GM23338 (cell line): Measurements from ENCODE around the gene BRD3. TPM values are rescaled to one million over a fixed set of nuclear protein-coding genes. Genes with fewer than 3 reads are reported as not detected.

ENCODE experiments used
- ATAC-seq: fragments of 200-7000 bp; cut with Tn5 transposase; 3 replicates; pipeline ENCODE4 v1.9.1; 2020
- DNase-seq: peaks from one replicate; pipeline ENCODE4 v3.0.0-alpha.2; 2015; ENCODE audit warnings: low spot score
- H2AFZ ChIP-seq: fragments of 200-600 bp; sonication (generic); 2 replicates; pipeline ENCODE4 v1.8.0; 2016; ENCODE audit warnings: antibody characterized with exemption, mild to moderate bottlenecking, moderate library complexity
- H3F3A ChIP-seq: fragments of 200-600 bp; sonication (generic); replicated peaks from 2 replicates; pipeline ENCODE4 v1.8.0; 2017; ENCODE audit warnings: antibody characterized with exemption, mixed run types, low read depth
- H3K27ac ChIP-seq: fragments of 200-600 bp; sonication (generic); 2 replicates; pipeline ENCODE4 v1.6.1; 2016; ENCODE audit warnings: low read depth
- H3K27me3 ChIP-seq: fragments of 200-600 bp; sonication (generic); 2 replicates; pipeline ENCODE4 v1.8.0; 2016; ENCODE audit warnings: mild to moderate bottlenecking, mixed run types, moderate library complexity; ENCODE audit not compliant: insufficient read depth
- H3K36me3 ChIP-seq: fragments of 200-600 bp; sonication (generic); 2 replicates; pipeline ENCODE4 v1.8.0; 2016; ENCODE audit warnings: mild to moderate bottlenecking; ENCODE audit not compliant: insufficient read depth
- H3K4me1 ChIP-seq: fragments of 200-600 bp; sonication (generic); 2 replicates; pipeline ENCODE4 v1.8.0; 2016; ENCODE audit warnings: mild to moderate bottlenecking, moderate library complexity; ENCODE audit not compliant: insufficient read depth
- H3K4me2 ChIP-seq: fragments of 200-600 bp; sonication (generic); 2 replicates; pipeline ENCODE4 v1.7.1; 2017; ENCODE audit warnings: mixed run types
- H3K4me3 ChIP-seq: fragments of 200-600 bp; sonication (generic); 2 replicates; pipeline ENCODE4 v1.6.1; 2016; ENCODE audit warnings: mixed run types
- H3K79me2 ChIP-seq: fragments of 200-600 bp; sonication (generic); replicated peaks from 2 replicates; pipeline ENCODE4 v1.8.0; 2017; ENCODE audit warnings: mild to moderate bottlenecking; ENCODE audit not compliant: insufficient read depth
- H3K9me2 ChIP-seq: fragments of 200-600 bp; sonication (generic); 2 replicates; pipeline ENCODE4 v1.8.0; 2017; ENCODE audit not compliant: insufficient read depth
- H4K20me1 ChIP-seq: fragments of 200-600 bp; sonication (generic); replicated peaks from 2 replicates; pipeline ENCODE4 v1.8.0; 2017; ENCODE audit warnings: mild to moderate bottlenecking; ENCODE audit not compliant: insufficient read depth
- H3K27ac Mint-ChIP-seq: 2 replicates; pipeline ENCODE4 v1.8.0; 2020; ENCODE audit warnings: inconsistent platforms, mild to moderate bottlenecking, moderate library complexity, mixed read lengths
- H3K27me3 Mint-ChIP-seq: 3 replicates; pipeline ENCODE4 v1.8.0; 2022; ENCODE audit warnings: low read depth, mild to moderate bottlenecking, moderate library complexity, mixed read lengths, inconsistent platforms; ENCODE audit not compliant: insufficient read depth, poor library complexity
- H3K36me3 Mint-ChIP-seq: 3 replicates; pipeline ENCODE4 v1.8.0; 2021; ENCODE audit warnings: low read depth, mild to moderate bottlenecking, inconsistent platforms, moderate library complexity, mixed read lengths
- H3K4me1 Mint-ChIP-seq: 3 replicates; pipeline ENCODE4 v1.8.0; 2020; ENCODE audit warnings: mild to moderate bottlenecking, inconsistent platforms, mixed read lengths
- H3K4me3 Mint-ChIP-seq: 3 replicates; pipeline ENCODE4 v1.8.0; 2021; ENCODE audit warnings: moderate library complexity, mild to moderate bottlenecking, inconsistent platforms, mixed read lengths
- H3K9me3 Mint-ChIP-seq: 3 replicates; pipeline ENCODE4 v1.8.0; 2020; ENCODE audit warnings: moderate library complexity, mild to moderate bottlenecking, inconsistent platforms, mixed read lengths
- CREB1 ChIP-seq: fragments of 250-450 bp; sonication (Bioruptor Pico); IDR thresholded peaks from 2 replicates; pipeline ENCODE4 v1.5.0; 2020; ENCODE audit warnings: low read depth, mild to moderate bottlenecking, moderate library complexity
- CTCF ChIP-seq, 2 experiments: fragments of 200-600 bp in 1 of 2; sonication (generic) in 1 of 2; conservative IDR thresholded peaks; 2 replicates each; pipeline versions ENCODE4 v1.5.1 to v1.6.1; 2016 to 2017; ENCODE audit warnings: antibody characterized with exemption in 2 of 2, low read depth in 2 of 2, mild to moderate bottlenecking in 2 of 2, moderate library complexity in 1 of 2
- ETS1 ChIP-seq: IDR thresholded peaks from 2 replicates; pipeline ENCODE4 v1.6.1; 2016; ENCODE audit warnings: antibody characterized with exemption
- EZH2 ChIP-seq: fragments of 200-600 bp; sonication (generic); IDR thresholded peaks from one replicate; pipeline ENCODE4 v1.8.0; 2017; ENCODE audit warnings: antibody characterized with exemption, mild to moderate bottlenecking, low read depth; ENCODE audit not compliant: unreplicated experiment
- EZH2phosphoT487 ChIP-seq: fragments of 200-600 bp; sonication (generic); IDR thresholded peaks from one replicate; pipeline ENCODE4 v1.8.1; 2018; ENCODE audit warnings: antibody characterized with exemption; ENCODE audit not compliant: unreplicated experiment
- JUNB ChIP-seq: IDR thresholded peaks from one replicate; pipeline ENCODE4 v1.6.1; 2016; ENCODE audit warnings: antibody characterized with exemption; ENCODE audit not compliant: unreplicated experiment
- NANOG ChIP-seq: IDR thresholded peaks from 2 replicates; pipeline ENCODE4 v1.6.1; 2016; ENCODE audit warnings: antibody characterized with exemption, borderline replicate concordance
- POLR2AphosphoS5 ChIP-seq: IDR thresholded peaks from 2 replicates; pipeline ENCODE4 v1.6.1; 2016; ENCODE audit warnings: antibody characterized with exemption, low read depth
- REST ChIP-seq: IDR thresholded peaks from one replicate; pipeline ENCODE4 v1.6.1; 2018; ENCODE audit warnings: antibody characterized with exemption; ENCODE audit not compliant: unreplicated experiment
- STAT1 ChIP-seq: IDR thresholded peaks from one replicate; pipeline ENCODE4 v1.6.1; 2016; ENCODE audit warnings: antibody characterized with exemption; ENCODE audit not compliant: unreplicated experiment
- ZNF114 ChIP-seq: fragments of 250-450 bp; sonication (Bioruptor Pico); IDR thresholded peaks from 2 replicates; pipeline ENCODE4 v1.5.0; 2020; ENCODE audit warnings: mild to moderate bottlenecking, moderate library complexity
- ZNF331 ChIP-seq: fragments of 250-450 bp; sonication (Bioruptor Pico); IDR thresholded peaks from 2 replicates; pipeline ENCODE4 v1.5.0; 2020; ENCODE audit warnings: low read depth, mild to moderate bottlenecking, moderate library complexity
- ZNF462 ChIP-seq: fragments of 250-450 bp; sonication (Bioruptor Pico); IDR thresholded peaks from 2 replicates; pipeline ENCODE4 v1.5.0; 2020; ENCODE audit warnings: mild to moderate bottlenecking, moderate library complexity
- polyA plus RNA-seq: library from polyadenylated mRNA; unstranded; fragments of >200 nt; fragmentation: Nextera tagmentation; extraction: Ambion mirVana; gene quantifications from 2 replicates; pipeline ENCODE4 v1.2.1, GENCODE V29; 2016
- total RNA-seq: library from RNA; depleted of rRNA; stranded (reverse); fragments of >200 nt; shearing (Covaris generic); gene quantifications from 2 replicates; pipeline ENCODE4 v1.2.3, GENCODE V29; 2014

The BRD3 gene
- total and polyA plus RNA-seq, 2 experiments from 2014 or later = 46.0 to 88.0 TPM

- Histone ChIP-seq H2AFZ (no peak overlapping the region), H3K79me2 (no peaks in the 10 kb centered on the region), H3K27ac (no peak overlapping the region), H3K4me3 (no peak overlapping the region), H3K9me2 (no peaks in the 10 kb centered on the region), H3K27me3 (no peaks in the 10 kb centered on the region), H3F3A (no peaks in the 10 kb centered on the region), H3K4me1 (no peaks in the 10 kb centered on the region), H3K4me2 (no peak overlapping the region), H3K36me3 (peaks cover 10% of the 10 kb centered on the region), H4K20me1 (peaks cover 3% of the 10 kb centered on the region)
- TF ChIP-seq ETS1 = no peak
- TF ChIP-seq CTCF (conservative IDR thresholded peaks at IDR 0.05; ENCODE audit: low read depth in 2 of 2) = no peak
- TF ChIP-seq NANOG = no peak
- TF ChIP-seq STAT1 = no peak
- no peak for TF ChIP-seq POLR2AphosphoS5
- no peak for TF ChIP-seq CREB1
- no peak for TF ChIP-seq ZNF331 (CRISPR knock-in tag)
- TF ChIP-seq ZNF114 (CRISPR knock-in tag) = no peak
- TF ChIP-seq JUNB = no peak
- no peak for TF ChIP-seq EZH2phosphoT487
- TF ChIP-seq REST = no peak
- TF ChIP-seq EZH2 = no peak
- TF ChIP-seq ZNF462 (CRISPR knock-in tag) = no peak
- Mint-ChIP-seq H3K36me3 (peaks cover 69% of the 10 kb centered on the region), H3K27ac (no peak overlapping the region), H3K4me1 (no peaks in the 10 kb centered on the region), H3K9me3 (no peaks in the 10 kb centered on the region), H3K4me3 (no peak overlapping the region), H3K27me3 (peaks cover 5% of the 10 kb centered on the region)
- no peak for ATAC-seq
- DNase-seq = no peak
These were observed 22.9 kb downstream of the BRD3 start for GRCh38 chr9:134044944-134045343.
